ENCODE data around the gene SLC12A9. TPM values are rescaled to one million over a fixed set of nuclear protein-coding genes. Genes with fewer than 3 reads are reported as not detected.

Gene SLC12A9
- total and polyA plus RNA-seq, 11 donors = 4.6 to 23.6 (median 7.0) TPM

DNA sequence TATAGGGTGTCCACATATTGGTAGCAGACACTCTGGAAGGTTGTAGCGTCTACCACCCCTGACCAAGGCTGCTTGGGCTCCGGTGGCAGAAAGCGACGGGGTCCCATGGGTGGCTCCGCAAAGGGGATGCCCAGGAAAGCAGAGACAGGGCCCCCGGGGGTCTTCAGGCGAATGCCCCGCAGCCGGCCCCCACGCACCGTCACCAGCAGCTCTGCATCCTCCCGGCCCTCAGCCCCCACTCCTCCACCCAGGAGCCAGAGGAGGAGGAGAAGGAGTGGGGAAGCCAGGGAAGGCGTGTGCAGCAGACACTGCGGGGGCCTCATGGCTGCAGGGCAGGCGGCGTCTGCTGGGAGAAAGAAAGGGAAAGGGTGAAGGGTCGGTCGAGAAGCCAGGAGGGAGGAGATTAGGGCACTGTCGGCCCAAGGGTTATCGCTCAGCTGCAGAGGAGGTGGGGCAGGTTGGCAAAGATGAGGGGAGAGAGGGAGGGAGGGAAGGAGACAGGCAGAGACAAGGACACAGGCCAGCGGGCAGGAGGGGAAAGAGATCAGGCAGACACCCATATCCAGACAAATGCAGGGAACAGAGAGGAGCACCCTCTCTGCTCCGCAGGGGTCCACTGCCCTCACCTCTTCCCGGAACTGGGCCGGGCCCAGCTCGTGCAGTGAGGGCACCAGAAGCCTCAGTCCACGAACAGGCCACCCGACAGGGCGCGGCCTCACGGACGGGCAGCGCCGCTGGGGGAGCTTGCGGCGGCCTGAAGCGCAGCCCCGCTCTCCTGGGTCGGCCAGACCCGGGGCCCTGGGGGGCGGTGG, 41.6 kb downstream of the SLC12A9 start:
- DNase-seq (no peak), ATAC-seq (no peak)
- H3K4me3 ChIP-seq = peak overlapping the region in 9 of 12 donors; percentile 46 to 61 (median 56)
- H3K27me3 ChIP-seq = peaks cover 21 to 70% (median 37%) of the 10 kb centered on the region in 9 donors
- TF ChIP-seq, protein P1, sequence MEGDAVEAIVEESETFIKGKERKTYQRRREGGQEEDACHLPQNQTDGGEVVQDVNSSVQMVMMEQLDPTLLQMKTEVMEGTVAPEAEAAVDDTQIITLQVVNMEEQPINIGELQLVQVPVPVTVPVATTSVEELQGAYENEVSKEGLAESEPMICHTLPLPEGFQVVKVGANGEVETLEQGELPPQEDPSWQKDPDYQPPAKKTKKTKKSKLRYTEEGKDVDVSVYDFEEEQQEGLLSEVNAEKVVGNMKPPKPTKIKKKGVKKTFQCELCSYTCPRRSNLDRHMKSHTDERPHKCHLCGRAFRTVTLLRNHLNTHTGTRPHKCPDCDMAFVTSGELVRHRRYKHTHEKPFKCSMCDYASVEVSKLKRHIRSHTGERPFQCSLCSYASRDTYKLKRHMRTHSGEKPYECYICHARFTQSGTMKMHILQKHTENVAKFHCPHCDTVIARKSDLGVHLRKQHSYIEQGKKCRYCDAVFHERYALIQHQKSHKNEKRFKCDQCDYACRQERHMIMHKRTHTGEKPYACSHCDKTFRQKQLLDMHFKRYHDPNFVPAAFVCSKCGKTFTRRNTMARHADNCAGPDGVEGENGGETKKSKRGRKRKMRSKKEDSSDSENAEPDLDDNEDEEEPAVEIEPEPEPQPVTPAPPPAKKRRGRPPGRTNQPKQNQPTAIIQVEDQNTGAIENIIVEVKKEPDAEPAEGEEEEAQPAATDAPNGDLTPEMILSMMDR (IDR thresholded peaks at IDR 0.05) = no peak
- TF ChIP-seq POLR2A (IDR thresholded peaks at IDR 0.05) = no peak
- peak overlapping the region in 2 of 12 donors; percentile 22 to 54 for H3K27ac ChIP-seq
- H3K9me3 ChIP-seq = no peaks in the 10 kb centered on the region
- intact Hi-C loops (cut with DNase I) = loop anchor here in 5 of 10 donors (1.0 to 10.0 kb wide), 8 partner anchors 165 to 401 kb away; no protein-coding TSS in a partner anchor
- H3K4me1 ChIP-seq = peaks cover 2 to 48% (median 29%) of the 10 kb centered on the region in 12 donors
- no peaks in the 10 kb centered on the region for H3K36me3 ChIP-seq
- 42 to 53% (median 45%) methylated on average over 32 to 40 of the region's 40 CpGs for WGBS, 4 donors

DNA sequence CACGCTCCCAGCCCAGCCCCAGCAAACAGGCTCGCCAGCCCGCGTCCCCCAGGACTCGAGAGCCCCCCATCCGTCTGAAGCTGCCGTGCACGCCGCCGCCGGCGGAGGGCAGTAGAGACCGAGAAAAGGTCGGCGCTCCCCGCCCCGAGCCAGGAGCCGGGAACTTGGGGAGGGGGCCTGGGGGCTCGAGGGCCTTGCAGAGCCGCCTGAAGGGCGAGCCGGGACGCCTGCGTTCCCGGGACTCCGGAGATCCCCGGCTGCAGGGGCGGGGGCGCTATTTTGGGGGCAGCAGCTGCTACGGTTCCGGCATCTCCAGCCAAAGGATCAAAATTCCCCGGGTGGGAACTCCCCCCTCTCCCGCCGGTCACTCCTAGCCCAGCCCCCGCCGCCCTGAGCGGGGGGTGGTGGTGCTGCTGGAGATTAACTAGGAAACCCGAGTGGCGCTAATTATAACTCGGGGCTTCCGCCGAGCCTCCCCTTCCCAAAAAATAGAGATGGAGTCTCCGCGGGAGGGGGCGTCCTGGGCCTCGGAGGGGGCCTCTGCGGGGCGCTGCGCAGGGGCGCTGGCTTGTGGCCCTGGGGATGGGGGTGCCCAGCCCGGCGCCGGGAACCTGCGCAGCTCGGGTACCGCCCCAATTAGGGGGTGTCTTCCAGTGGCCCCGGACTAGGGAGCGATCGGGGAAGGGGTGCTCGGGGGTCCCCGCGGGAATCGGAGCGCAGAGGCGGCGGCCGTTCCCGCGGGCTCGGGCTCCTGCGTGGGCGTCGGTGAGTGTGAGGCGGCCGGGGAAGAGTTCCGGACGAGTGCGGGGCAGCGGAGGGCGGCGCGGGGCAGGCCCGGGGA, 42.6 kb downstream of the SLC12A9 start:
- Histone ChIP-seq H3K4me1 (peaks cover 2 to 43% (median 26%) of the 10 kb centered on the region in 12 donors), H3K36me3 (no peaks in the 10 kb centered on the region), H3K27me3 (peaks cover 21 to 73% (median 39%) of the 10 kb centered on the region in 9 donors), H3K27ac (peak overlapping the region in 6 of 12 donors; percentile 8 to 63 (median 38)), H3K9me3 (no peaks in the 10 kb centered on the region), H3K4me3 (peak overlapping the region; percentile 34 to 61 (median 53))
- peak in 1 of 4 donors; percentile 1 for ATAC-seq
- intact Hi-C loops (cut with DNase I) = loop anchor here in 9 of 10 donors (1.0 to 10.0 kb wide), 9 partner anchors 162 to 400 kb away; no protein-coding TSS in a partner anchor
- WGBS, 4 donors = 0 to 2% (median 1%) methylated on average over 23 to 83 of the region's 83 CpGs
- no peak for TF ChIP-seq POLR2A (IDR thresholded peaks at IDR 0.05)
- TF ChIP-seq, protein P1 (IDR thresholded peaks at IDR 0.05) = peak; percentile 67 to 83 (median 77)
- DNase-seq = peak in 3 of 5 donors; percentile 54 to 82 (median 59)

DNA sequence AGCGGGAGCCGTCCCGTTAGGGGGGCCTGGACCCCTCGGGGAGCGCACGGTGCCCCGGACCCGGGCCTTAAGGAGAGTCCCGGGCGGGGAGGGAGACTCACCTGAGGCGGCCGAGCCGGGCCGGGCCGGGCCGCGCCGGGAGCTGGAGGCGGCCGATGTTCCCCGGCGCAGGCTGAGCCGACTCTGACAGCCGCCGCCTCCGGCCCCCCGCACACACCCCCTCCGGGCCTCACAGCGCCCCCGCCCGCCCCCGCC, 43.1 kb downstream of the SLC12A9 start, which contains the start of gene ACHE:
Gene ACHE, minus strand, starts transcription at position 188 of the 255 bp plus-strand sequence. CDS start 1,656 bp downstream, outside the sequence.
- 0 to 1% (median 0%) methylated on average over 17 to 32 of the region's 32 CpGs; no CpG with 5 or more reads in 1 of the 4 donors for WGBS, 4 donors
- Histone ChIP-seq H3K9me3 (no peaks in the 10 kb centered on the region), H3K27ac (peak within 1 kb of the TSS in 6 of 12 donors; percentile 8 to 63 (median 38)), H3K27me3 (peaks cover 21 to 73% (median 39%) of the 10 kb centered on the region in 9 donors), H3K4me3 (peak within 1 kb of the TSS; percentile 34 to 61 (median 53)), H3K36me3 (no peaks in the 10 kb centered on the region), H3K4me1 (peaks cover 2 to 38% (median 22%) of the 10 kb centered on the region in 12 donors)
- DNase-seq = no peak
- TF ChIP-seq POLR2A (IDR thresholded peaks at IDR 0.05) = no peak
- TF ChIP-seq, protein P1 (IDR thresholded peaks at IDR 0.05) = no peak
- intact Hi-C loops (cut with DNase I) = loop anchor here in 9 of 10 donors (5.0 to 10.0 kb wide), 8 partner anchors 162 to 399 kb away; no protein-coding TSS in a partner anchor
- ATAC-seq = peak in 1 of 4 donors; percentile 8
